IPS-NIHi7 (cell line): ENCODE data around the gene CTNND2.
"Not testable (repeated sequence)": the region's sequence is repeated elsewhere in the genome, so short reads cannot be mapped to it uniquely, and the experiment has no call there.

ENCODE experiments used
- DNase-seq: peaks from one replicate; pipeline ENCODE4 v3.0.0; 2012; ENCODE audit warnings: mixed read lengths; ENCODE audit errors: extremely low spot score

CTNND2 gene

GRCh38 chr5:11873587-11873986 lies 30.7 kb downstream of the CTNND2 start:
- DNase-seq, result no peak

GRCh38 chr5:11869203-11869602 lies 35.0 kb downstream of the CTNND2 start:
- no peak for DNase-seq

- no peak for DNase-seq
These were observed 40.3 kb downstream of the CTNND2 start for GRCh38 chr5:11863911-11864310.

GRCh38 chr5:11857391-11857790 lies 46.9 kb downstream of the CTNND2 start:
- no peak for DNase-seq

- no peak for DNase-seq
These were observed 49.3 kb downstream of the CTNND2 start for GRCh38 chr5:11854936-11855335.

- DNase-seq, result no peak
These were observed 50.5 kb downstream of the CTNND2 start for GRCh38 chr5:11853796-11854195.

- no peak for DNase-seq
These were observed 51.1 kb downstream of the CTNND2 start for GRCh38 chr5:11853140-11853539.

- DNase-seq, result no peak
These were observed 51.5 kb downstream of the CTNND2 start for GRCh38 chr5:11852717-11853087.

- no peak for DNase-seq
These were observed 52.1 kb downstream of the CTNND2 start for GRCh38 chr5:11851965-11852716.

- DNase-seq, result no peak
These were observed 52.8 kb downstream of the CTNND2 start for GRCh38 chr5:11851416-11851815.

- DNase-seq, result not testable (repeated sequence)
These were observed 75.7 kb downstream of the CTNND2 start for GRCh38 chr5:11828566-11828965.

- DNase-seq, result no peak
These were observed 81.6 kb downstream of the CTNND2 start for GRCh38 chr5:11822598-11822997.

GRCh38 chr5:11815916-11816315 lies 88.3 kb downstream of the CTNND2 start:
- DNase-seq, result no peak

- no peak for DNase-seq
These were observed 88.8 kb downstream of the CTNND2 start for GRCh38 chr5:11815481-11815880.

GRCh38 chr5:11814373-11814772 lies 89.9 kb downstream of the CTNND2 start:
- DNase-seq, result no peak

GRCh38 chr5:11809407-11809806 lies 94.8 kb downstream of the CTNND2 start:
- no peak for DNase-seq

- no peak for DNase-seq
These were observed 100.8 kb downstream of the CTNND2 start for GRCh38 chr5:11803436-11803835.

- no peak for DNase-seq
These were observed 103.2 kb downstream of the CTNND2 start for GRCh38 chr5:11801061-11801460.

GRCh38 chr5:11797132-11797531 lies 107.1 kb downstream of the CTNND2 start:
- DNase-seq, result no peak

GRCh38 chr5:11793396-11793795 lies 110.8 kb downstream of the CTNND2 start:
- DNase-seq, result no peak

- DNase-seq, result no peak
These were observed 111.6 kb downstream of the CTNND2 start for GRCh38 chr5:11792621-11793020.

- no peak for DNase-seq
These were observed 112.5 kb downstream of the CTNND2 start for GRCh38 chr5:11791792-11792191.

- no peak for DNase-seq
These were observed 114.0 kb downstream of the CTNND2 start for GRCh38 chr5:11790201-11790600.

- no peak for DNase-seq
These were observed 118.4 kb downstream of the CTNND2 start for GRCh38 chr5:11785771-11786352.
